Stimulated activated CD8-positive, alpha-beta memory T cell treated with anti-CD3 and anti-CD28 coated beads, Interleukin-7, amount 100 ng/mL, for 4 hours (primary cell): Measurements from ENCODE around the gene PCDH19.

ENCODE experiments used
- DNase-seq, 2 donors: peaks; one replicate each; pipeline ENCODE4 v3.0.0-alpha.2; 2020; ENCODE audit warnings: low read depth in 2 of 2

The PCDH19 gene

DNA sequence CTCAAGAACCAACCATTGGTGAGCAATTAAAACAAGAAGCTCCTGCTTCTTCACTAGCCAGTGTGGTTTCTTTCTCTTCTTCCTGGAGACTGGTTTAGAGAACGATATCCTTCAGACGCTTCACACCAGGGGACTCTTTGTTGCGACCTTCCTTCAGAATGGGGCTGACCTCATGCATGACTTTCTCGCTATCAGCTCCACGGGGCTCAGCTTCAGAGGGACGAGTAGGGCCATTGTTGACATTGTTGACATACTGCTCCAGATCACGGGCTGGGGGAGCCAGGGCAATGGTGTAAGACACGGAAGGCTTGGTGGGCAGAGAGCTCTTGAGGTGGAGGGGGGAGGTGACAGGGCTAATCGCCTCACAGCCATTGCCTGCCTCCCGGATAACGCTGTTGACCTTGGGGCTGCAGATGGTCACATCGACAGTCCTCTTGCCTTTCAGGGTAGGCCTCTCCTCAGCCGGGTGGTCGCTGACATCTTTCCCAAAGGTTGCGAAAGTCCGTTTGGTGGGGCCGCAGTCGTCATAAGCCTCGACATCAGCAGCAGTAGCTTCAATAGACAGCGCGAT, 113.8 kb downstream of the PCDH19 start:
- no peak for DNase-seq

- no peak for DNase-seq
Measured at GRCh38 chrX:100294965-100295364, 115.1 kb downstream of the PCDH19 start.

- no peak for DNase-seq
Measured at GRCh38 chrX:100289066-100289558, 121.0 kb downstream of the PCDH19 start.

GRCh38 chrX:100277231-100277630, 132.8 kb downstream of the PCDH19 start:
- no peak for DNase-seq

GRCh38 chrX:100274916-100275315, 135.2 kb downstream of the PCDH19 start:
- DNase-seq = no peak

DNA sequence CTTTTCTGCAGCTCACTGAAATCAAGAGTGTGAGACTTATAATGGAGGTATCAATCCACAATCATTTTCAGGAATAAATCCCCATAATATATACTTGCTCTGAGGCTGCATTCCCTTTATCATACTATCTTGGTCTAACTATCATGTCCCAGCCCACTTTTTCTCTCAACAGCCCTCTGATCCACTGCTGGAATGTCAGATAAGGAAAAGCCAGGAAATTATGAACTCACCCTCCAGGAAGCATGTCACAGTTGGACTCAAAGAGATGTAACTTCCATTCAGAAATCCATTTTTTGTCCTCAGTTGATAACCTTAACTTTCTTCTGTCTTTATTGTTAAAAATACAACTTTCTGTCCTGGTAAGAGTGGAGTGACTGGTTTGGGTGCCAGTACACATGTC, 144.9 kb downstream of the PCDH19 start:
- no peak for DNase-seq

DNA sequence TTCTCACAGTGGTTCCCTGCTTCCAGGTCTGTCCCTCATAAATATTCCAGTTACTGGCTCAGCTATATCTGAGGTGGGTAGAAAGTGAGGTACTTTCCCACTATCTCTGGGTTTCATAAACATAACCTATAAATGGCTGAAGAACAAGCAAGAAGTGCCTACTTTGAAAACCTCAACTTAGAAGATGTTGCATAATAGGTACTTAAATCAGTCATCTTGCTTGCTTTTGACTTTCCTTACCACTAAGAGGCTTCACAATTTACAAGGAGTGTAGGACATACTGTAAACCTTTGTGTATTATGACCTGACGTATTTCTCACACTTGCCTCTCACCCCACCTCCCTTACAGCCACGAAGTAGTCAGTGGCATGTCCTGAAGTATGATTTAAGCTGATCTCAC, 145.9 kb downstream of the PCDH19 start:
- no peak for DNase-seq

- DNase-seq = no peak
Measured at GRCh38 chrX:100263650-100264049, 146.4 kb downstream of the PCDH19 start.

DNA sequence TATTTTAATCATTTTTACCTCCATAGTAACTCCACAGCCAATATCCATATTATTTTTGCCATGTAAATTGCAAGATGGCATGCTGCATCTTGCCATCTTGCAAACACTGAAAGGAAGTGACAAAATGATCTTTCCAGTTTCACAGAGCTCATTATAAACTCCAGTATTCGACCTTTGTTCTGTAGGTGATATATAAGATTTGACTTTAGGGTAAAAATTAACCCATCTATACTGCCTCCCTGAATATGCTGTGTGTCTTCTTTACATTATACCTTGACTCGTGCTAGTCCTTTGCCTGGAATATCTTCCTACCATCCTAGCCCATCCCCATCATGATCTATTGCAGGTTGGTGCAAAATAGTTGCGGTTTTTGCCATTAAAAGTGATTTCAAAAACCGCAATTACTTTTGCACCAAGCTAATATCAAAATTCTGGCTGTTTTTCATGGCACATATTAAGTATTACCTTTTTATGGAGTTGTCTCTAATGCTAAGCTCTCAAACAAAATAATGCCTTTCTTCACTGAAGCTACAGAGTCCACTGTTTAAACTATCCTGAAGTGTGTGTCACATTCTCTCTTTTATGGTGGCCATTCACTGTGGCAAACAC, 161.1 kb downstream of the PCDH19 start:
- no peak for DNase-seq

DNA sequence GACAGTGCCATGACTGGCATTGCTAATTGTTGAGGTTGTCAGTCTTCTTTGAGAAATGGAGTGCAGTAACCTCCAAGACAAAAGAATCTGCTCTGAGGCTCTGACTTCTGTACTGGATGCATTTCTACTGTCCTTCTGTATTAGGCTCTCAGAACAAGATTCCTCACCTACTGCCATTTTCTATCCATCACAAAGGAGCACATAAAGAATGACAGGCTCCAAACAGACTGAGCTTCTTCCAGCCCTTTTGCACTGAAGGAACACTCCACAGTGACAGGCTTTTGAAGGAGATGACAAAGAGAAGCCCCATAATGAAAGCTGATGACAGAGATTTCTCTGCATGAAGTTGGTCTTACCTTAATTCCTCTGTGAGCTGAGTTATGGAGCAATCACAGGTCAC, 162.2 kb downstream of the PCDH19 start:
- DNase-seq = no peak

DNA sequence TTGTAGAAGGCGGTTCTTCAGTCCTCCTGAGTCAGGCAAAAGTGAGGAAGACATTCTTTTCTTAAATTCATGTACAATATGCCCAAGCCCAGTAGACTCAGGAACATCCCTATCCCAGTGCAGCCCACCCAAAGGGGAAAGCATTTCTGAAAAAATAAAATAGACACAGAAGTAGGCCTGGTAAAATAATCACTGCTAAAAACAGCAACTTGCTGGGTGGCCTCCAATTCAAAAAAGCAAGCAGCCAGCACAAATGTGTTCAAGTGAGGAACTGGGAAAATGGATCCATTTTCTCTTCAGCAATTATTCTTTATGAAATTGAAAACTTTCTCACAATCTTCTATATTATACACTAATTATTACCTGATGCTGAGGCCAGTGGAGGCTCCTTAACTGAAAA, 165.4 kb downstream of the PCDH19 start:
- no peak for DNase-seq
